Raji (cell line): ENCODE data around the gene TRPM3.

Experiments used
- POLR2A ChIP-seq: IDR thresholded peaks from 2 replicates; pipeline ENCODE4 v1.6.1; 2011; ENCODE audit warnings: low read depth, low read length, control low read depth; ENCODE audit not compliant: insufficient read depth

TRPM3 gene

GRCh38 chr9:70682298-70682697 lies 439.1 kb downstream of the TRPM3 start:
- no peak for TF ChIP-seq POLR2A

GRCh38 chr9:70679845-70680244 lies 441.6 kb downstream of the TRPM3 start:
- TF ChIP-seq POLR2A = no peak

GRCh38 chr9:70678153-70678552 lies 443.3 kb downstream of the TRPM3 start:
- no peak for TF ChIP-seq POLR2A

- no peak for TF ChIP-seq POLR2A
Observed at GRCh38 chr9:70677055-70677735, 444.2 kb downstream of the TRPM3 start.

GRCh38 chr9:70675868-70676370 lies 445.5 kb downstream of the TRPM3 start:
- TF ChIP-seq POLR2A = no peak

GRCh38 chr9:70673844-70674243 lies 447.6 kb downstream of the TRPM3 start:
- TF ChIP-seq POLR2A = no peak

GRCh38 chr9:70672161-70672649 lies 449.2 kb downstream of the TRPM3 start:
- no peak for TF ChIP-seq POLR2A

GRCh38 chr9:70668751-70669150 lies 452.7 kb downstream of the TRPM3 start:
- no peak for TF ChIP-seq POLR2A

- no peak for TF ChIP-seq POLR2A
Observed at GRCh38 chr9:70658765-70659164, 462.7 kb downstream of the TRPM3 start.

- no peak for TF ChIP-seq POLR2A
Observed at GRCh38 chr9:70656281-70656680, 465.1 kb downstream of the TRPM3 start.

- no peak for TF ChIP-seq POLR2A
Observed at GRCh38 chr9:70654144-70654543, 467.3 kb downstream of the TRPM3 start.

GRCh38 chr9:70642341-70642740 lies 479.1 kb downstream of the TRPM3 start:
- TF ChIP-seq POLR2A = no peak

GRCh38 chr9:70641631-70642030 lies 479.8 kb downstream of the TRPM3 start:
- TF ChIP-seq POLR2A = no peak

GRCh38 chr9:70641031-70641430 lies 480.4 kb downstream of the TRPM3 start:
- TF ChIP-seq POLR2A = no peak

- no peak for TF ChIP-seq POLR2A
Observed at GRCh38 chr9:70639853-70640814, 481.3 kb downstream of the TRPM3 start.

GRCh38 chr9:70635790-70636189 lies 485.6 kb downstream of the TRPM3 start:
- no peak for TF ChIP-seq POLR2A

GRCh38 chr9:70634696-70635095 lies 486.7 kb downstream of the TRPM3 start:
- TF ChIP-seq POLR2A = no peak

GRCh38 chr9:70630971-70631370 lies 490.4 kb downstream of the TRPM3 start:
- TF ChIP-seq POLR2A = no peak
